ENCODE measurements around the gene MMP10.

Gene MMP10

GRCh38 chr11:102780491-102780918, at the start of gene MMP10:
MMP10 (minus strand) TSS chr11:102780628; CDS start chr11:102780591, 37 bp downstream.
- in situ Hi-C loops (cut with HindIII; ENCODE audit: low pct_ligation_motif_present, low sequenced_read_pairs) = no loop called here
- Histone ChIP-seq H3K27ac (no peak within 1 kb of the TSS), H3K4me3 (ENCODE audit: low read depth, low read length) (no peak within 1 kb of the TSS), H3K27me3 (replicated peaks) (no peaks in the 10 kb centered on the region), H3K36me3 (replicated peaks) (no peaks in the 10 kb centered on the region)
- TF ChIP-seq CTCF (IDR thresholded peaks at IDR 0.05; ENCODE audit: low read depth, low read length, missing control alignments) = peak; percentile 73
- DNase-seq = peak; percentile 74

GRCh38 chr11:102829316-102830000, 49.0 kb upstream of the MMP10 start:
- no peaks in the 10 kb centered on the region for H3K27me3 ChIP-seq (replicated peaks)
- H3K4me3 ChIP-seq (ENCODE audit: low read depth, low read length) = no peak overlapping the region
- DNase-seq = no peak
- H3K27ac ChIP-seq = no peak overlapping the region
- no peak for TF ChIP-seq CTCF (IDR thresholded peaks at IDR 0.05; ENCODE audit: low read depth, low read length, missing control alignments)
- in situ Hi-C loops (cut with HindIII; ENCODE audit: low pct_ligation_motif_present, low sequenced_read_pairs) = no loop called here
- no peaks in the 10 kb centered on the region for H3K36me3 ChIP-seq (replicated peaks)

GRCh38 chr11:102824556-102824955, 44.1 kb upstream of the MMP10 start:
- Histone ChIP-seq H3K27ac (no peak overlapping the region), H3K27me3 (replicated peaks) (no peaks in the 10 kb centered on the region), H3K36me3 (replicated peaks) (no peaks in the 10 kb centered on the region), H3K4me3 (ENCODE audit: low read depth, low read length) (no peak overlapping the region)
- in situ Hi-C loops (cut with HindIII; ENCODE audit: low pct_ligation_motif_present, low sequenced_read_pairs) = no loop called here
- TF ChIP-seq CTCF (IDR thresholded peaks at IDR 0.05; ENCODE audit: low read depth, low read length, missing control alignments) = no peak
- no peak for DNase-seq

- no peaks in the 10 kb centered on the region for H3K36me3 ChIP-seq (replicated peaks)
- no peak overlapping the region for H3K27ac ChIP-seq
- no peaks in the 10 kb centered on the region for H3K27me3 ChIP-seq (replicated peaks)
- in situ Hi-C loops (cut with HindIII; ENCODE audit: low pct_ligation_motif_present, low sequenced_read_pairs) = no loop called here
- DNase-seq = no peak
- H3K4me3 ChIP-seq (ENCODE audit: low read depth, low read length) = no peak overlapping the region
- no peak for TF ChIP-seq CTCF (IDR thresholded peaks at IDR 0.05; ENCODE audit: low read depth, low read length, missing control alignments)
Measured at GRCh38 chr11:102819491-102819890, 39.1 kb upstream of the MMP10 start.

- no peak for DNase-seq
Measured at GRCh38 chr11:102813484-102813883, 33.1 kb upstream of the MMP10 start.

More at GRCh38 chr11:102813484-102813883, 33.1 kb upstream of the MMP10 start:
- Histone ChIP-seq H3K36me3 (replicated peaks) (no peaks in the 10 kb centered on the region), H3K27me3 (replicated peaks) (no peaks in the 10 kb centered on the region), H3K4me3 (ENCODE audit: low read depth, low read length) (no peak overlapping the region), H3K27ac (no peak overlapping the region)
- no peak for TF ChIP-seq CTCF (IDR thresholded peaks at IDR 0.05; ENCODE audit: low read depth, low read length, missing control alignments)
- in situ Hi-C loops (cut with HindIII; ENCODE audit: low pct_ligation_motif_present, low sequenced_read_pairs) = no loop called here

Measured in brain microvascular endothelial cell (primary cell).